OCI-LY7 (cell line): ENCODE results near the gene ANKS4B. TPM values are rescaled to one million over a fixed set of nuclear protein-coding genes. Genes with fewer than 3 reads are reported as not detected.

Experiments
- BruUV-seq: library from RNA; stranded (reverse); fragments of 400-500 nt; replicated peaks from 2 replicates; lab custom pipeline; 2021; lab: Mats Ljungman, UMichigan
- CTCF ChIA-PET: fragments of 300-600 bp; sonication (Branson Sonifier 250); formaldehyde crosslinking; loops from one replicate; lab custom pipeline; 2022; ENCODE audit warnings: antibody characterized with exemption; ENCODE audit not compliant: unreplicated experiment; lab: Charles Lee
- POLR2A ChIA-PET: fragments of 300-600 bp; sonication (Branson Sonifier 250); formaldehyde crosslinking; loops from one replicate; lab custom pipeline; 2022; ENCODE audit warnings: antibody characterized with exemption; lab: Charles Lee
- DNase-seq: peaks from one replicate; pipeline ENCODE4 v3.0.0-alpha.2; 2015; ENCODE audit warnings: low spot score
- H2AFZ ChIP-seq: fragments of 200-600 bp; sonication (generic), shearing (Covaris generic); 2 replicates; pipeline ENCODE4 v1.6.1; 2014; ENCODE audit warnings: mild to moderate bottlenecking, antibody characterized with exemption, low read length, moderate library complexity
- H3K27ac ChIP-seq: fragments of 200-600 bp; sonication (generic); 2 replicates; pipeline ENCODE4 v1.5.1; 2014; ENCODE audit warnings: mixed run types, low read depth, mild to moderate bottlenecking, moderate library complexity, low read length, inconsistent platforms; ENCODE audit not compliant: poor library complexity, severe bottlenecking
- H3K36me3 ChIP-seq: fragments of 200-600 bp; sonication (generic); 2 replicates; pipeline ENCODE4 v1.6.1; 2014; ENCODE audit warnings: mild to moderate bottlenecking, antibody characterized with exemption, low read length, moderate library complexity, mixed read lengths; ENCODE audit not compliant: insufficient read depth
- H3K4me1 ChIP-seq: fragments of 200-600 bp; sonication (generic); 2 replicates; pipeline ENCODE4 v1.5.1; 2014; ENCODE audit warnings: mild to moderate bottlenecking, low read length; ENCODE audit not compliant: insufficient read depth, poor library complexity, severe bottlenecking
- H3K4me2 ChIP-seq: fragments of 200-600 bp; sonication (generic); 2 replicates; pipeline ENCODE4 v1.6.1; 2014; ENCODE audit warnings: mild to moderate bottlenecking, low read length
- H3K4me3 ChIP-seq: fragments of 200-600 bp; sonication (generic); 2 replicates; pipeline ENCODE4 v1.5.1; 2014; ENCODE audit warnings: mild to moderate bottlenecking, low read depth, low read length; ENCODE audit not compliant: poor library complexity, severe bottlenecking
- H3K79me2 ChIP-seq: fragments of 200-600 bp; sonication (generic); 2 replicates; pipeline ENCODE4 v1.6.1; 2016; ENCODE audit warnings: low read depth, mild to moderate bottlenecking, low read length, moderate library complexity, mixed read lengths; ENCODE audit not compliant: insufficient read depth
- H3K9me2 ChIP-seq: fragments of 200-600 bp; sonication (generic); 2 replicates; pipeline ENCODE4 v1.6.1; 2016; ENCODE audit warnings: mild to moderate bottlenecking, low read length, mixed read lengths; ENCODE audit not compliant: insufficient read depth
- H3K9me3 ChIP-seq: fragments of 200-600 bp; sonication (generic); 2 replicates; pipeline ENCODE4 v1.6.1; 2014; ENCODE audit warnings: mild to moderate bottlenecking, mixed run types, low read length, mixed read lengths
- H4K20me1 ChIP-seq: fragments of 200-600 bp; sonication (generic); 2 replicates; pipeline ENCODE4 v1.6.1; 2014; ENCODE audit warnings: mild to moderate bottlenecking, antibody characterized with exemption, low read length, moderate library complexity, mixed read lengths; ENCODE audit not compliant: insufficient read depth
- EZH2phosphoT487 ChIP-seq: fragments of 200-600 bp; sonication (generic); IDR thresholded peaks from 2 replicates; pipeline ENCODE4 v1.6.1; 2018; ENCODE audit warnings: low read depth, borderline replicate concordance, mild to moderate bottlenecking, mixed run types, antibody characterized with exemption, low read length, moderate library complexity, mixed read lengths
- intact Hi-C: fragments of 100-400 bp; cut with micrococcal nuclease; formaldehyde crosslinking; loops from one replicate; pipeline ENCODE4 v1.10.0; 2022; ENCODE audit not compliant: unreplicated experiment
- total RNA-seq, 2 experiments: library from RNA; depleted of rRNA in 1 of 2; stranded (reverse); fragments of >200 nt in 1 of 2; shearing (Covaris generic) in 1 of 2; gene quantifications; 2 replicates each; pipeline ENCODE4 v1.2.3, GENCODE V29; 2014 to 2022
- TF ChIP-seq, protein P1 (sequence below): fragments of 200-600 bp; sonication (generic); conservative IDR thresholded peaks from 2 replicates; pipeline ENCODE4 v1.5.1; 2014; ENCODE audit warnings: mild to moderate bottlenecking, antibody characterized with exemption, low read length, moderate library complexity, mixed read lengths

ANKS4B gene
- total RNA-seq, 2 experiments from 2014 or later, result not detected

DNA sequence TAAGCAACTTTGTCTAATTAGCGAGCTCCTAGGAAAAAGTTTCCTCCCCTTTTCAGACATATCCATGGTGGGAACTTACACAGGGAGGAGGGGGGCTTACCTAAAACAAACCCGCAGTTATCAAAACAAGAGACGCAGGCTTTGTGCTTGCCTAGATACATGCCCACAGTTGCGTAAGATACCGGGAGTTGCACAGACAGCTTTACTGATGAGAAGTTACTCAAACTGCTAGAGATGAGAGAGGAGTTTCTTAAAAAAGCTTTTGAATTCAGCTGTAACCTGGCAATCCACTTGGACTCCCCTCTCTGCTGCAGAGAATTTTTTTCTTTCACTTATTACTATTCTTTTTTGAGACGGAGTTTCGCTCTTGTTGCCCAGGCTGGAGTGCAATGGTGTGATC is 15.3 kb upstream of the ANKS4B start:
- no peaks in the 10 kb centered on the region for H3K79me2 ChIP-seq
- no TSS peak for BruUV-seq
- H3K4me2 ChIP-seq, result no peak overlapping the region
- ChIA-PET CTCF (no interaction called here), POLR2A (no interaction called here)
- DNase-seq, result no peak
- TF ChIP-seq EZH2phosphoT487, result no peak
- TF ChIP-seq, protein P1, sequence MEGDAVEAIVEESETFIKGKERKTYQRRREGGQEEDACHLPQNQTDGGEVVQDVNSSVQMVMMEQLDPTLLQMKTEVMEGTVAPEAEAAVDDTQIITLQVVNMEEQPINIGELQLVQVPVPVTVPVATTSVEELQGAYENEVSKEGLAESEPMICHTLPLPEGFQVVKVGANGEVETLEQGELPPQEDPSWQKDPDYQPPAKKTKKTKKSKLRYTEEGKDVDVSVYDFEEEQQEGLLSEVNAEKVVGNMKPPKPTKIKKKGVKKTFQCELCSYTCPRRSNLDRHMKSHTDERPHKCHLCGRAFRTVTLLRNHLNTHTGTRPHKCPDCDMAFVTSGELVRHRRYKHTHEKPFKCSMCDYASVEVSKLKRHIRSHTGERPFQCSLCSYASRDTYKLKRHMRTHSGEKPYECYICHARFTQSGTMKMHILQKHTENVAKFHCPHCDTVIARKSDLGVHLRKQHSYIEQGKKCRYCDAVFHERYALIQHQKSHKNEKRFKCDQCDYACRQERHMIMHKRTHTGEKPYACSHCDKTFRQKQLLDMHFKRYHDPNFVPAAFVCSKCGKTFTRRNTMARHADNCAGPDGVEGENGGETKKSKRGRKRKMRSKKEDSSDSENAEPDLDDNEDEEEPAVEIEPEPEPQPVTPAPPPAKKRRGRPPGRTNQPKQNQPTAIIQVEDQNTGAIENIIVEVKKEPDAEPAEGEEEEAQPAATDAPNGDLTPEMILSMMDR, result no peak
- H4K20me1 ChIP-seq, result no peaks in the 10 kb centered on the region
- no peaks in the 10 kb centered on the region for H3K9me2 ChIP-seq
- no peak overlapping the region for H3K27ac ChIP-seq
- H3K4me3 ChIP-seq, result no peak overlapping the region
- H3K4me1 ChIP-seq, result no peaks in the 10 kb centered on the region
- no peaks in the 10 kb centered on the region for H3K9me3 ChIP-seq
- no peak overlapping the region for H2AFZ ChIP-seq
- no peaks in the 10 kb centered on the region for H3K36me3 ChIP-seq
- intact Hi-C loops, result no loop called here

DNA sequence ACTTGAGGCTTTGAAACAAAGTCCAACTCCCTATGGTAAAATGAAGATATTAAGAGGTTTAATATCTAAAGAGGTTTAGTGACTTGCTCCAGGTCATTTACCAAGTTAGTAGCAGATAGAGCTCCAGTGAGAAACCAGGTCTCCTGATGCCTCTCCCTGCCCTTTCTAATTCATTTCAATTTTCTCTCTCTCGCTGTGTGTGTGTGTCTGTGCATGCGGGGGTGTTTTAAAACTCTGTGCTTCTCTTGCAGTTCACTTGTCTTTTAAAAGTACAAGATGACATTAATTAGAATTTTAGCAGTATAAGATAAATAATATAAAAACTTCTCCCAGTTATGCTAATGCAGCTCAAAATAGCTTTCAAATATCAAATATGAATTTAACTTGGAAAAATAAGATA is 13.9 kb upstream of the ANKS4B start:
- no peak overlapping the region for H3K27ac ChIP-seq
- intact Hi-C loops, result no loop called here
- no peaks in the 10 kb centered on the region for H3K4me1 ChIP-seq
- no peaks in the 10 kb centered on the region for H3K36me3 ChIP-seq
- no peaks in the 10 kb centered on the region for H3K9me3 ChIP-seq
- H3K9me2 ChIP-seq, result no peaks in the 10 kb centered on the region
- no peaks in the 10 kb centered on the region for H4K20me1 ChIP-seq
- CTCF ChIA-PET, result no interaction called here
- no TSS peak for BruUV-seq
- no peak overlapping the region for H3K4me2 ChIP-seq
- no peak overlapping the region for H3K4me3 ChIP-seq
- POLR2A ChIA-PET, result interaction anchor here (0.6 kb wide), 1 partner anchor 57 kb away, joined by 3 read pairs; no protein-coding TSS in a partner anchor
- H2AFZ ChIP-seq, result no peak overlapping the region
- no peak for DNase-seq
- H3K79me2 ChIP-seq, result no peaks in the 10 kb centered on the region
- TF ChIP-seq, protein P1, result no peak
- TF ChIP-seq EZH2phosphoT487, result no peak

DNA sequence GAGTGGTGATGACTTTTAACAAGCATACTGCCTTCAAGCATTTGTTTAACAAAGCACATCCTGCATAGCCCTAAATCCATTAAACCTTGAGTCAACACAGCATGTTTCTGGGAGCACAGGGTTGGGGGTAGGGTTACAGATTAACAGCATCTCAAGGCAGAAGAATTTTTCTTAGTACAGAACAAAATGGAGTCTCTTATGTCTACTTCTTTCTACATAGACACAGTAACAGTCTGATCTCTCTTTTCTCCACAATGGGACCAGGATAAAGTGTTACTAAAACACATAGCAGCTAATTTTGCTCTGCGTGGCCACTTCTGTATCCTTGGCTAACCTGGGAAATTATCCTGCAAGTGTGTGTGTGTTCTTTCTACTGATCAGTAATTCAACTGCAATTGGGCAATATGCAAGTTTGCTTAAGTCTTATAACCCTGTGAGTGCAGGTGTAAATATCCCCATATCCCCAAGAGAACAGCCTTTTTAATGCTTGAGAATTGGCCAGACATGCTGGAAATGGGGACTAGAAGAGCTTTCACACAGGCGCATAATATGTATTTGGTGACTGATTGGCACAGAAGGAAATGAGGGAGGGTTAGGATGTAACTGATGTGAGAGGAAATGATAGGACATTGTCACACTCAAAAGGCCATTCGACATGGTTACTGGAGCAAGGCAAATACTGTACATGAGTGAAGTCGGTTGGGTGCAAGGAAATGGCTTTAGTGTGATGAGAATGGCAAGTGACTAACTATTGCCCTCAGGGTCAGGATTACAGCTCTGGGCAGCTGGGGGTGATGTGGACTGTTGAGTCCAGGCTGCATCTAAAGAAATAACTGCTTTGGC is 10.8 kb upstream of the ANKS4B start:
- Histone ChIP-seq H4K20me1 (no peaks in the 10 kb centered on the region), H2AFZ (no peak overlapping the region), H3K36me3 (no peaks in the 10 kb centered on the region), H3K27ac (no peak overlapping the region), H3K4me1 (no peaks in the 10 kb centered on the region), H3K4me3 (no peak overlapping the region), H3K9me3 (no peaks in the 10 kb centered on the region), H3K9me2 (no peaks in the 10 kb centered on the region), H3K79me2 (no peaks in the 10 kb centered on the region), H3K4me2 (no peak overlapping the region)
- POLR2A ChIA-PET, result interaction anchor here (0.6 kb wide), 1 partner anchor 47 kb away, joined by 3 read pairs; no protein-coding TSS in a partner anchor
- DNase-seq, result no peak
- CTCF ChIA-PET, result no interaction called here
- no peak for TF ChIP-seq EZH2phosphoT487
- TF ChIP-seq, protein P1, result no peak
- intact Hi-C loops, result no loop called here
- BruUV-seq, result no TSS peak
